ENCODE results near the gene ANKFN1. TPM values are rescaled to one million over a fixed set of nuclear protein-coding genes. Genes with fewer than 3 reads are reported as not detected.

Gene ANKFN1
- total and polyA plus RNA-seq, 8 donors, result 0.13 to 1.8 (median 0.66) TPM

GRCh38 chr17:56158344-56158743 is 5.1 kb downstream of the ANKFN1 start:
- H3K27me3 ChIP-seq, result no peaks in the 10 kb centered on the region
- no peak overlapping the region for H3K27ac ChIP-seq
- H3K4me3 ChIP-seq, result no peak overlapping the region
- peaks cover 0 to 6% of the 10 kb centered on the region in 2 donors for H3K4me1 ChIP-seq
- TF ChIP-seq CTCF (IDR thresholded peaks at IDR 0.05), result no peak
- ATAC-seq, result no peak
- intact Hi-C loops (cut with DNase I), result no loop called here
- H3K9me3 ChIP-seq, result no peaks in the 10 kb centered on the region
- H3K36me3 ChIP-seq, result no peaks in the 10 kb centered on the region
- no peak for DNase-seq

- H3K4me1 ChIP-seq, result peaks cover 0 to 6% of the 10 kb centered on the region in 2 donors
- H3K36me3 ChIP-seq, result no peaks in the 10 kb centered on the region
- H3K27ac ChIP-seq, result peak overlapping the region in 1 of 2 donors; percentile 53
- intact Hi-C loops (cut with DNase I), result no loop called here
- TF ChIP-seq CTCF (IDR thresholded peaks at IDR 0.05), result no peak
- H3K4me3 ChIP-seq, result no peak overlapping the region
- no peaks in the 10 kb centered on the region for H3K27me3 ChIP-seq
- DNase-seq (no peak), ATAC-seq (no peak)
- no peaks in the 10 kb centered on the region for H3K9me3 ChIP-seq
Observed at GRCh38 chr17:56158915-56159825, 5.9 kb downstream of the ANKFN1 start.

DNA sequence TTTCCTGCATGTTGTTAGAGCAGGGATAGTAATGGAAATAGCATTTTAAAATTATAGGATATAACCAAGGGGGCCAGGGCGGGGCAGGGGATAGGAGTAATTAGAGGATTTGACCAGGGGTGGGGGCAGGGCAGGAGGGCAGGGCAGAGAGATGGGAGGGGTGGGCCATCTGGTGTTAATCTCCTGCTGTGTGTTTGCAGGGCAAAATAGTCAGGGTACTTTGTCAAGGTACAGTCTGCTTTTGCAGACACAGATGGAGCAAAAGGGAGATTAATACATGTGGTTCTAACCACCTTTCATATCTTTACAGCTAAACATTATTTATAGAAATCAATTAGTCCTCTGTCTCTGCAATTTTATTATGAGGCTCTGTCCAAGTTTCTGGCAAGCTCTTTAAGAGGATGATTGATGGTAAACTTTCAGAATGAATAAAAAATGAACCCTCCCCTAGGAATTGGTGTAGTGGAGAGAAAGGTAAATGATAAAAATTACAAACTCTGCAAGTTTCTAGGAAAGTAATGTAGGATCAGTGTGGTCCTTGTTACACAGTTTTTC is 6.6 kb downstream of the ANKFN1 start:
- Histone ChIP-seq H3K4me1 (peaks cover 0 to 6% of the 10 kb centered on the region in 2 donors), H3K27ac (no peak overlapping the region), H3K27me3 (no peaks in the 10 kb centered on the region), H3K9me3 (no peaks in the 10 kb centered on the region), H3K4me3 (no peak overlapping the region), H3K36me3 (no peaks in the 10 kb centered on the region)
- intact Hi-C loops (cut with DNase I), result no loop called here
- TF ChIP-seq CTCF (IDR thresholded peaks at IDR 0.05), result no peak
- DNase-seq (no peak), ATAC-seq (no peak)

- TF ChIP-seq CTCF (IDR thresholded peaks at IDR 0.05), result no peak
- H3K27me3 ChIP-seq, result no peaks in the 10 kb centered on the region
- ATAC-seq (no peak), DNase-seq (no peak)
- H3K36me3 ChIP-seq, result no peaks in the 10 kb centered on the region
- no peak overlapping the region for H3K4me3 ChIP-seq
- H3K9me3 ChIP-seq, result no peaks in the 10 kb centered on the region
- intact Hi-C loops (cut with DNase I), result no loop called here
- no peak overlapping the region for H3K27ac ChIP-seq
- peaks cover 0 to 6% of the 10 kb centered on the region in 2 donors for H3K4me1 ChIP-seq
Observed at GRCh38 chr17:56160422-56160821, 7.1 kb downstream of the ANKFN1 start.

GRCh38 chr17:56165072-56165641 is 11.9 kb downstream of the ANKFN1 start:
- ATAC-seq (no peak), DNase-seq (no peak)
- H3K27me3 ChIP-seq, result no peaks in the 10 kb centered on the region
- no peaks in the 10 kb centered on the region for H3K4me1 ChIP-seq
- no peak for TF ChIP-seq CTCF (IDR thresholded peaks at IDR 0.05)
- no peaks in the 10 kb centered on the region for H3K36me3 ChIP-seq
- H3K4me3 ChIP-seq, result no peak overlapping the region
- no peak overlapping the region for H3K27ac ChIP-seq
- H3K9me3 ChIP-seq, result no peaks in the 10 kb centered on the region
- intact Hi-C loops (cut with DNase I), result no loop called here
